Fibroblast of pulmonary artery (primary cell): ENCODE results near the gene DRAXIN.
"Not testable (repeated sequence)": the region's sequence is repeated elsewhere in the genome, so short reads cannot be mapped to it uniquely, and the experiment has no call there.

Experiments
- DNase-seq: peaks from one replicate; pipeline ENCODE4 v3.0.0-alpha.2; 2010; ENCODE audit warnings: low read depth
- H3K4me3 ChIP-seq: replicated peaks from 2 replicates; pipeline ENCODE4 v1.5.1; 2011; ENCODE audit warnings: low read depth, mild to moderate bottlenecking, control low read depth, low read length, moderate library complexity
- CTCF ChIP-seq: IDR thresholded peaks from 2 replicates; pipeline ENCODE4 v1.5.1; 2011; ENCODE audit warnings: mild to moderate bottlenecking, control low read depth, low read length, inconsistent platforms; ENCODE audit errors: missing control alignments

The DRAXIN gene

DNA sequence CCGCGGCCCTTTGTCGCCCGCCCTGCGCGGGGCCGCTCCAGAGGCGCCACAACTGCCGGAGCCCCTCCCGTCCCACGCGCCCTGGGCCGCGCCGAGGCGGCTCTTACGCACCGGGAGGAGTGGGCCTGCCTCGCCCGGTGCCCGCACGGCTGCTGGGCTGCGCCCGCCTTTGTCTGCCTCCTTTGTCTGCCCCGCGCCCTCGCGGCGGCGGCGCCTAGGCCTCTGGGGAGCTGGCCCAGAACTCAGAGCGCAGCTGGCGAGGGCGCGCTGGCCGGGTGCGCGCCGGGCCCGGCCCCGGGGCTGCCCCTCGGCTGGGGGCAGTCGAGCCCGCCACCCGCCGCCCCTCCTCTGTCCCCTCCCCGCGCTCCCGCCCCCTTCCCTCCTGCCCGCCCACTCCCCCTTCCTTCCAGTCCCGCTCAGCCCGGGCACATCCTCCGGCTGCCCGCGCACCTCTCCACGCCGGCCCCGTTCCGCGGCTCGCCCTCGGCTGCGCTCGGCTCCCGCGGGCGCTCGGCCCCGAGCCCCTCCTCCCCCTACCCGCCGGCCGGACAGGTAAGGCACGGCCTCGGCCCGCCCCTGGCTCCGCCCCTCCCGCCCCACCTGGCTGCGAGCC is at the start of gene DRAXIN:
Gene DRAXIN, plus strand, starts transcription at position 409 of the 613 bp plus-strand sequence. CDS start 14,549 bp downstream, outside the sequence.
- H3K4me3 ChIP-seq, result no peak within 1 kb of the TSS
- TF ChIP-seq CTCF, result no peak
- no peak for DNase-seq

DNA sequence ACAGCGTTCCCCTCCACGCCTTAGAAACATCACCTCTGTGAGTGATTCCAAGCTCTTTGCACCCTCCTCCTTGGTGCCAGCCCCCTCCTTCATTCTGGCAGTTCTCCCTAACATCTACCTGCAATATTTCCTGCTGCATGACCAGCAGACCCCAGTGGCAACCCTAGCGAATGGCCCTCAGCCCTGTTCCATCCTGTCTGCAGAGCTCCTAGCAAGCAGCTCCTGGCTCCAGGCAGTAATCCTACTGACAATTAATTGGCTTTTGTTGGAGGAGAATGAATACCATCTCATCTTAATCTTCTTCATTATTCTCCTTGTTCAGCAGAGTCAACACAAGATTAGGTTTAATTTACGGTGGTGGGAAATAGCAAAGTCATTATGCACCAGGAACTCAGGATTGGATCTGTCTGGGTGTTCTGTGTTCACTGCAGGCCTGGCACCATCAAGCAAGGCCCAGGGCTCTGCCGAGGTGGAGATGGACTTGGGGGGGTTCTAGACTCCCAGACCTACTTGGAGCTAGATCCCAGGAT is 49.7 kb upstream of the DRAXIN start:
- H3K4me3 ChIP-seq, result no peak overlapping the region
- no peak for DNase-seq
- TF ChIP-seq CTCF, result no peak

DNA sequence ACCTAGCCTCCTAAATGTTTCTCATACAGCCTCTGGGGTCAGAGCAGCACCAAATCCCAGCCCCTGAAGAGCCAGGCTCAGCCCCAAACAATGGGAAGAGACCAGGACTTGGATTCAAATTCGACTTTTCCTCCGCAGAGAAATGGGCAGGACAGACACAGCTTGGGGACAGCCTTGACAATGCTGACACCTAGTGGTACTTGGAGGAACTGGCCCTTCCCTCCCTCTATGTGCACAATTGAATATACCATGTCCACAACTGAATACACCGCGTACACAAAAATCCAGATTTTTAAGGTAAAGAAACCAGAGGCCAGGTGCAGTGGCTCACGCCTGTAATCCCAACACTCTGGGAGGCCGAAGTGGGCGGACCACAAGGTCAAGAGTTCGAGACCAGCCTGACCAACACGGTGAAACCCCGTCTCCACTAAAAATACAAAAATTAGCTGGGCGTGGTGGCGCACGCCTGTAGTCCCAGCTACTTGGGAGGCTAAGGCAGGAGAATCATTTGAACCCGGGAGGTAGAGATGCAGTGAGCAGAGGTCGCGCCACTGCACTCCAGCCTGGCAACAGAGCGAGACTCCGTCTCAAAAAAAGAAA is 49.0 kb upstream of the DRAXIN start:
- H3K4me3 ChIP-seq, result not testable (repeated sequence)
- peak; percentile 79 for DNase-seq

- no peak overlapping the region for H3K4me3 ChIP-seq
- no peak for TF ChIP-seq CTCF
- DNase-seq, result no peak
Observed at GRCh38 chr1:11643782-11644181, 47.7 kb upstream of the DRAXIN start.

DNA sequence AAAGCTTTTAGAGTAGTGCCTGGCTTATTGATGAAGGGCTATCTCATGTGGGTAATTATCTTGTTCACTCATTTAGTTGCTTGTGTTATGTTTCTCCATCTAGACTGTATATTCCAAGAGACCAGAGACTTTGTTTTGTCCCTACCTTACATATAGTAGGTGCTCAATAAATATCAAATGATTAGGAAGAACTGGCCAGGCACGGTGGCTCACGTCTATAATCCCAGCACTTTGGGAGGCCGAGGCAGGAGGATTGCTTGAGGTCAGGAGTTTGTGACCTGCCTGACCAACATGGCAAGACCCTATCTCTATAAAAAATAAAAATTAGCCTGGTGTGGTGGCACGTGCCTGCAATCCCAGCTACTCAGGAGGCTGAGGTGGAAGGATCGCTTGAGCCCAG is 46.2 kb upstream of the DRAXIN start:
- DNase-seq, result no peak
- no peak overlapping the region for H3K4me3 ChIP-seq
- no peak for TF ChIP-seq CTCF

DNA sequence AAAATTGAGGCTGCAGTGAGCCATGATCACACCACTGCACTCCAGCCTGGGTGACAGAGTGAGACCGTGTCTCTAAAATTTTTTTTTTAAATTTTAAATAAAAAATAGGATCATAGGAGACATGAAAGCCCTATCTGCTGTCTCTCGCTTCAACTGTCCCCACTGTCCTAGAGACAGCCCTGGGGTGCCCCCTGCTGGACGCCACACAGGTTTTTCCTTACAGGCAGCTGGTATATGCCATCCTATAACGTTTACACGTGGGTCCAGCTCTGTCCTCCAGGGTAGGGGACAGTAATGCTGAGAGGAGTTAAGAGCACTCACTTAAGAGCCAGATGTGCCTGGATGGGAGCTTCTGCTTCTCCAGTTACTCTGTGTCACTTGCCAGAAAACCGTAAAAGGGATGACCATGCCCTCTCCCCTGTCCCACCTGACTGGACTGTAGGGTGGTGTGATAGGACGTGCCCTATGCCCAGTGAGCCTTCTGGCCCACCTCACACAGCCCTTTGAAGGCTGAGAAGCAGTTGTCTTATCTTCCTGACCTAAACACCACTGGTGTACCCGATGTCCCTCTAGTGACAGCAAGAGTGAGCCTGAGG is 45.7 kb upstream of the DRAXIN start:
- peak; percentile 81 for TF ChIP-seq CTCF
- DNase-seq, result peak; percentile 78
- no peak overlapping the region for H3K4me3 ChIP-seq

- no peak for DNase-seq
- no peak for TF ChIP-seq CTCF
- no peak overlapping the region for H3K4me3 ChIP-seq
Observed at GRCh38 chr1:11646317-11646716, 45.2 kb upstream of the DRAXIN start.
